ENCODE data around the gene PLA2G2D. TPM values are rescaled to one million over a fixed set of nuclear protein-coding genes. Genes with fewer than 3 reads are reported as not detected.

The PLA2G2D gene
- total RNA-seq, 1 donor: not detected

- H3K4me2 ChIP-seq (ENCODE audit: insufficient read depth, low read length): peak overlapping the region; percentile 41
Observed at GRCh38 chr1:20063861-20064292, 55.5 kb downstream of the PLA2G2D start.

More at GRCh38 chr1:20063861-20064292, 55.5 kb downstream of the PLA2G2D start:
- Histone ChIP-seq H3K79me2 (ENCODE audit: insufficient read depth, low read length) (no peaks in the 10 kb centered on the region), H3K4me1 (ENCODE audit: insufficient read depth, low read length) (peaks cover 20% of the 10 kb centered on the region), H2AFZ (ENCODE audit: low read length) (no peak overlapping the region), H3K9me3 (ENCODE audit: low read depth, low read length) (no peaks in the 10 kb centered on the region), H3K27ac (ENCODE audit: low read depth, low read length) (no peak overlapping the region), H3K36me3 (ENCODE audit: insufficient read depth, low read length) (no peaks in the 10 kb centered on the region), H4K20me1 (ENCODE audit: insufficient read depth, low read length) (no peaks in the 10 kb centered on the region), H3K4me3 (ENCODE audit: insufficient read depth, low read length) (no peak overlapping the region), H3K27me3 (ENCODE audit: insufficient read depth, low read length) (no peaks in the 10 kb centered on the region)
- peak; percentile 68 for DNase-seq (ENCODE audit: insufficient read length, low spot score, missing footprints)
- TF ChIP-seq, protein P1, sequence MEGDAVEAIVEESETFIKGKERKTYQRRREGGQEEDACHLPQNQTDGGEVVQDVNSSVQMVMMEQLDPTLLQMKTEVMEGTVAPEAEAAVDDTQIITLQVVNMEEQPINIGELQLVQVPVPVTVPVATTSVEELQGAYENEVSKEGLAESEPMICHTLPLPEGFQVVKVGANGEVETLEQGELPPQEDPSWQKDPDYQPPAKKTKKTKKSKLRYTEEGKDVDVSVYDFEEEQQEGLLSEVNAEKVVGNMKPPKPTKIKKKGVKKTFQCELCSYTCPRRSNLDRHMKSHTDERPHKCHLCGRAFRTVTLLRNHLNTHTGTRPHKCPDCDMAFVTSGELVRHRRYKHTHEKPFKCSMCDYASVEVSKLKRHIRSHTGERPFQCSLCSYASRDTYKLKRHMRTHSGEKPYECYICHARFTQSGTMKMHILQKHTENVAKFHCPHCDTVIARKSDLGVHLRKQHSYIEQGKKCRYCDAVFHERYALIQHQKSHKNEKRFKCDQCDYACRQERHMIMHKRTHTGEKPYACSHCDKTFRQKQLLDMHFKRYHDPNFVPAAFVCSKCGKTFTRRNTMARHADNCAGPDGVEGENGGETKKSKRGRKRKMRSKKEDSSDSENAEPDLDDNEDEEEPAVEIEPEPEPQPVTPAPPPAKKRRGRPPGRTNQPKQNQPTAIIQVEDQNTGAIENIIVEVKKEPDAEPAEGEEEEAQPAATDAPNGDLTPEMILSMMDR (IDR thresholded peaks at IDR 0.05; ENCODE audit: extremely low read depth, low read depth, low read length): no peak

Other genes starting within 250 kb of the PLA2G2D start
- gene OTUD3, start 237.1 kb downstream of the PLA2G2D start, total RNA-seq: 4.0 and 4.1 TPM in 2 replicates
- not detected in 2 replicates for gene PLA2G2E, start 195.9 kb downstream of the PLA2G2D start, total RNA-seq
- gene PLA2G2A, start 139.9 kb downstream of the PLA2G2D start, total RNA-seq: not detected in 2 replicates
- gene PLA2G5, start 49.3 kb downstream of the PLA2G2D start, total RNA-seq: 1.8 and 2.9 TPM in 2 replicates
- gene PLA2G2F, start 19.8 kb upstream of the PLA2G2D start, total RNA-seq: not detected in 2 replicates
- under 0.01 TPM in 1 of 2 replicates, not detected in the other for gene UBXN10, start 66.6 kb upstream of the PLA2G2D start, total RNA-seq
- not detected in 2 replicates for gene PLA2G2C, start 67.0 kb upstream of the PLA2G2D start, total RNA-seq
- not detected in 2 replicates for gene VWA5B1, start 171.3 kb upstream of the PLA2G2D start, total RNA-seq

Data from osteoblast (primary cell).